Measurements from ENCODE around the gene CNTN5.

CNTN5 gene

GRCh38 chr11:100338144-100338840, 1317.5 kb downstream of the CNTN5 start:
- TF ChIP-seq TAF1 (IDR thresholded peaks at IDR 0.05; ENCODE audit: low read depth) (no peak), TCF12 (IDR thresholded peaks at IDR 0.05; ENCODE audit: low read depth) (no peak), CREB1 (IDR thresholded peaks at IDR 0.05; ENCODE audit: low read depth) (no peak), TEAD4 (IDR thresholded peaks at IDR 0.05) (no peak), RAD21 (IDR thresholded peaks at IDR 0.05; ENCODE audit: low read depth) (no peak), YY1 (IDR thresholded peaks at IDR 0.05; ENCODE audit: low read depth) (no peak), REST (IDR thresholded peaks at IDR 0.05; ENCODE audit: low read depth) (no peak), MAX (IDR thresholded peaks at IDR 0.05) (no peak), CEBPB (IDR thresholded peaks at IDR 0.05) (no peak), ZBTB7A (IDR thresholded peaks at IDR 0.05; ENCODE audit: low read depth) (no peak), EP300 (IDR thresholded peaks at IDR 0.05; ENCODE audit: borderline replicate concordance) (no peak), FOXM1 (IDR thresholded peaks at IDR 0.05; ENCODE audit: borderline replicate concordance, low read depth) (no peak), EGR1 (IDR thresholded peaks at IDR 0.05) (no peak)
- TF ChIP-seq, protein P1, sequence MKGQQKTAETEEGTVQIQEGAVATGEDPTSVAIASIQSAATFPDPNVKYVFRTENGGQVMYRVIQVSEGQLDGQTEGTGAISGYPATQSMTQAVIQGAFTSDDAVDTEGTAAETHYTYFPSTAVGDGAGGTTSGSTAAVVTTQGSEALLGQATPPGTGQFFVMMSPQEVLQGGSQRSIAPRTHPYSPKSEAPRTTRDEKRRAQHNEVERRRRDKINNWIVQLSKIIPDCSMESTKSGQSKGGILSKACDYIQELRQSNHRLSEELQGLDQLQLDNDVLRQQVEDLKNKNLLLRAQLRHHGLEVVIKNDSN (IDR thresholded peaks at IDR 0.05): no peak

DNA sequence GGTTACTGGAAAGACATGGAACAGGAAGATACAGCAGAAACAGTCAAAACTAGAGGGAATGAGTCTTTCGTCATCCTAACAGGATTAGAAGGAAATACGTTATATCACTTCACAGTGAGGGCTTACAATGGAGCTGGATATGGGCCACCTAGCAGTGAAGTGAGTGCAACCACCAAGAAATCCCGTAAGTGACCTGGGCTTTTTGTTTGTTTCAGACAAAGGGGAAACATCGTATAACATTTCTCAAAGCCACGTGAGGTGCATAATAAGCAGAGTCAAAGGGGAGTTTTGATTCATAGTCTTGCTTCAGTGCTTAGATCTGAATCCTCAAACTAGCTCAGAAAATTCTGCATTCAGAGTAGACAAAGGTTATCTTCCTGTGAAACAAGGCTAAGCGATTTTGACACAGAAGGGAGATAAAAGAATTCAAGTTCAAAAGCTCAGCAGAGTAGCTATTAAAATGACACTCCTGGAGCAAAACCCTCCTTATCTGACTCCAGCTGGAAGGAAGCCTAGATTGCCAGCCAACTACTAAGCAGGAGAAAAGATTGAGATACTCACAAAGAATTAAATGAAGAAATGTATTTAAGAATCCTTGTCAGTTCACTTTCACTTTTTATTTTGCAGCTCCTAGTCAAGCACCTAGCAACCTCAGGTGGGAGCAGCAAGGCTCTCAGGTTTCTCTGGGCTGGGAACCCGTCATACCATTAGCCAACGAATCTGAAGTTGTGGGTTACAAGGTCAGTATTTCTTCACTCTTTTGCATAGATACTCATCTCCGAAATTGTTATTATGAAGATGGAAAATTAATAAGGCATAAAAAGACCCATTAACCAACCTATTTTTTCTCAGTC, 1319.9 kb downstream of the CNTN5 start:
- TF ChIP-seq YY1 (IDR thresholded peaks at IDR 0.05; ENCODE audit: low read depth): no peak
- no peak for TF ChIP-seq NFIC (IDR thresholded peaks at IDR 0.05)
- TF ChIP-seq TCF12 (IDR thresholded peaks at IDR 0.05; ENCODE audit: low read depth): no peak
- TF ChIP-seq TAF1 (IDR thresholded peaks at IDR 0.05; ENCODE audit: low read depth): no peak
- TF ChIP-seq, protein P1 (IDR thresholded peaks at IDR 0.05): no peak

- TF ChIP-seq EP300 (IDR thresholded peaks at IDR 0.05; ENCODE audit: borderline replicate concordance) (no peak), TAF1 (IDR thresholded peaks at IDR 0.05; ENCODE audit: low read depth) (no peak), MAX (IDR thresholded peaks at IDR 0.05) (no peak), CEBPB (IDR thresholded peaks at IDR 0.05) (no peak), EGR1 (IDR thresholded peaks at IDR 0.05) (no peak), TCF12 (IDR thresholded peaks at IDR 0.05; ENCODE audit: low read depth) (no peak)
These were observed 1332.3 kb downstream of the CNTN5 start for GRCh38 chr11:100353083-100353482.

DNA sequence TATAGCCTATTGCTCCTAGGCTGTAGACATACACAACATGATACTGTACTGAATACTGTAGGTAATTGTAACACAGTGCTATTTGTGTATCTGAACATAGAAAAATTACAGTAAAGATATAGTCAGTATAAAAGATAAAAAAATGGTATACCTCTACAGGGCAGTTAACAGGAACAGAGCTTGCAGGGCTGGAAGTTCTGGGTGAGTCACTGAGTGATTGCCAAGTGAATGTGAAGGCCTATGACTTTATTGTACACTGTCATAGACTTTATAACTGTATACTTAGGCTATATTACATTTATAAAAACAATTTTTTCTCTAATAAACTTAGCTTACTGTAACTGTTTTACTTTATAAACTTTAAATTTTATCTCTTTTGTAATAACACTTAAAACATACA, 1334.0 kb downstream of the CNTN5 start:
- TF ChIP-seq CREB1 (IDR thresholded peaks at IDR 0.05; ENCODE audit: low read depth) (no peak), EGR1 (IDR thresholded peaks at IDR 0.05) (no peak), ZBTB7A (IDR thresholded peaks at IDR 0.05; ENCODE audit: low read depth) (no peak), REST (IDR thresholded peaks at IDR 0.05; ENCODE audit: low read depth) (no peak), RAD21 (IDR thresholded peaks at IDR 0.05; ENCODE audit: low read depth) (no peak), TCF12 (IDR thresholded peaks at IDR 0.05; ENCODE audit: low read depth) (no peak), EP300 (IDR thresholded peaks at IDR 0.05; ENCODE audit: borderline replicate concordance) (no peak), TAF1 (IDR thresholded peaks at IDR 0.05; ENCODE audit: low read depth) (no peak), CEBPB (IDR thresholded peaks at IDR 0.05) (no peak), FOXM1 (IDR thresholded peaks at IDR 0.05; ENCODE audit: borderline replicate concordance, low read depth) (no peak), YY1 (IDR thresholded peaks at IDR 0.05; ENCODE audit: low read depth) (no peak), TEAD4 (IDR thresholded peaks at IDR 0.05) (no peak), NFIC (IDR thresholded peaks at IDR 0.05) (no peak), MAX (IDR thresholded peaks at IDR 0.05) (no peak)
- TF ChIP-seq, protein P1 (IDR thresholded peaks at IDR 0.05): no peak

DNA sequence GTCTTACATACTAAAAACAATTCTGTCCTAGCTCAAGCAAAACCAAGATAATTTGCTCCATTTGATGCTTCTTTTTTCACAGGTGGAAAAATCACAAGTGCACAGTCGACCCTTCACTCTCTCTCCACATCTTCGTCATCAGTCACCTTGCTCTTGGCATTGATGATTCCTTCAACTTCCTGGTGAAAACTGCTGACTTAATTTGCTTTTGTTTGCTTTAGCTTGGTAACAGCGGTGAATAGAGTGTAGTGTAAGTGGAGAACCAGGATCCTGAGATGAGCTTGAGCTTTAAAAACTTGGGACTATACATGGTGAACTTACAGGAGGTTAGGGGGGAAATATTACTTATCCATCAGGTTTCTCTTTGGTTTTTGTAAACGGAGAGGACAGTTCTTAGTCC, 1335.3 kb downstream of the CNTN5 start:
- TF ChIP-seq CREB1 (IDR thresholded peaks at IDR 0.05; ENCODE audit: low read depth): no peak
- TF ChIP-seq TEAD4 (IDR thresholded peaks at IDR 0.05): no peak
- TF ChIP-seq YY1 (IDR thresholded peaks at IDR 0.05; ENCODE audit: low read depth): no peak
- TF ChIP-seq TCF12 (IDR thresholded peaks at IDR 0.05; ENCODE audit: low read depth): no peak
- no peak for TF ChIP-seq CEBPB (IDR thresholded peaks at IDR 0.05)
- TF ChIP-seq, protein P1 (IDR thresholded peaks at IDR 0.05): no peak
- TF ChIP-seq REST (IDR thresholded peaks at IDR 0.05; ENCODE audit: low read depth): no peak
- no peak for TF ChIP-seq TAF1 (IDR thresholded peaks at IDR 0.05; ENCODE audit: low read depth)
- TF ChIP-seq EGR1 (IDR thresholded peaks at IDR 0.05): no peak
- no peak for TF ChIP-seq EP300 (IDR thresholded peaks at IDR 0.05; ENCODE audit: borderline replicate concordance)
- no peak for TF ChIP-seq FOXM1 (IDR thresholded peaks at IDR 0.05; ENCODE audit: borderline replicate concordance, low read depth)
- no peak for TF ChIP-seq NFIC (IDR thresholded peaks at IDR 0.05)
- TF ChIP-seq RAD21 (IDR thresholded peaks at IDR 0.05; ENCODE audit: low read depth): no peak
- no peak for TF ChIP-seq MAX (IDR thresholded peaks at IDR 0.05)

Data from Ishikawa (cell line).